ENCODE measurements around the gene ANGPTL5.

DNA sequence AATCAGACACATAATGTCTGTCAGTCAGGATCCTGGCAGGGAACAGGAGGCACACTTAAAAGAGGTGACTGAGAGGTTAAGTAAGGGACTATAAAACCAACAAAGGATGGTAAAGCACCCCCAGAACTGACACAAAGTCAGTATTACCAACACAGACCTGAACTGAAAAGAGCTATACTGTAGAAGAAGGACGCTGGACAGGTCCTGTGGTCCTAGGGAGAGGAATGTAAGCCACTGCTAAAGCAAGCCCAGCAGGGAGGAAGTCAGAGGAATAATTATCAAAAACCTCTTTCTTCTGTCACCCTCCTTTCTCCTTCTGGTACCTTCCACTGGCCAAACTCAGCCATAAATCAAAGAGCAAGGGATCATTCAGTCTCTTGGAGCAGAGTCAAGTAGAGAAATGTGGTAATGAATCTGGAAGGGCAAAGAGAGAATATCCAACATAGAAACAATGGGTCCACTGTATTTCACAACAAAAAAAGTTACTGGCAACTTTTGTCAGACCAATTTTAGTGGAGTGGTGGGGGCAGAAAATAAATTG lies 33.4 kb upstream of the ANGPTL5 start:
- TF ChIP-seq POLR2AphosphoS5 (IDR thresholded peaks at IDR 0.05; ENCODE audit: low read depth, low read length) = no peak
- TF ChIP-seq EZH2phosphoT487 (IDR thresholded peaks at IDR 0.05; ENCODE audit: borderline replicate concordance, low read depth) = no peak
- TF ChIP-seq, protein P1, sequence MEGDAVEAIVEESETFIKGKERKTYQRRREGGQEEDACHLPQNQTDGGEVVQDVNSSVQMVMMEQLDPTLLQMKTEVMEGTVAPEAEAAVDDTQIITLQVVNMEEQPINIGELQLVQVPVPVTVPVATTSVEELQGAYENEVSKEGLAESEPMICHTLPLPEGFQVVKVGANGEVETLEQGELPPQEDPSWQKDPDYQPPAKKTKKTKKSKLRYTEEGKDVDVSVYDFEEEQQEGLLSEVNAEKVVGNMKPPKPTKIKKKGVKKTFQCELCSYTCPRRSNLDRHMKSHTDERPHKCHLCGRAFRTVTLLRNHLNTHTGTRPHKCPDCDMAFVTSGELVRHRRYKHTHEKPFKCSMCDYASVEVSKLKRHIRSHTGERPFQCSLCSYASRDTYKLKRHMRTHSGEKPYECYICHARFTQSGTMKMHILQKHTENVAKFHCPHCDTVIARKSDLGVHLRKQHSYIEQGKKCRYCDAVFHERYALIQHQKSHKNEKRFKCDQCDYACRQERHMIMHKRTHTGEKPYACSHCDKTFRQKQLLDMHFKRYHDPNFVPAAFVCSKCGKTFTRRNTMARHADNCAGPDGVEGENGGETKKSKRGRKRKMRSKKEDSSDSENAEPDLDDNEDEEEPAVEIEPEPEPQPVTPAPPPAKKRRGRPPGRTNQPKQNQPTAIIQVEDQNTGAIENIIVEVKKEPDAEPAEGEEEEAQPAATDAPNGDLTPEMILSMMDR (IDR thresholded peaks at IDR 0.05) = no peak
- TF ChIP-seq, protein P2, sequence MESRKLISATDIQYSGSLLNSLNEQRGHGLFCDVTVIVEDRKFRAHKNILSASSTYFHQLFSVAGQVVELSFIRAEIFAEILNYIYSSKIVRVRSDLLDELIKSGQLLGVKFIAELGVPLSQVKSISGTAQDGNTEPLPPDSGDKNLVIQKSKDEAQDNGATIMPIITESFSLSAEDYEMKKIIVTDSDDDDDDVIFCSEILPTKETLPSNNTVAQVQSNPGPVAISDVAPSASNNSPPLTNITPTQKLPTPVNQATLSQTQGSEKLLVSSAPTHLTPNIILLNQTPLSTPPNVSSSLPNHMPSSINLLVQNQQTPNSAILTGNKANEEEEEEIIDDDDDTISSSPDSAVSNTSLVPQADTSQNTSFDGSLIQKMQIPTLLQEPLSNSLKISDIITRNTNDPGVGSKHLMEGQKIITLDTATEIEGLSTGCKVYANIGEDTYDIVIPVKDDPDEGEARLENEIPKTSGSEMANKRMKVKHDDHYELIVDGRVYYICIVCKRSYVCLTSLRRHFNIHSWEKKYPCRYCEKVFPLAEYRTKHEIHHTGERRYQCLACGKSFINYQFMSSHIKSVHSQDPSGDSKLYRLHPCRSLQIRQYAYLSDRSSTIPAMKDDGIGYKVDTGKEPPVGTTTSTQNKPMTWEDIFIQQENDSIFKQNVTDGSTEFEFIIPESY (IDR thresholded peaks at IDR 0.05; ENCODE audit: borderline replicate concordance, low read depth) = no peak
- no peak for TF ChIP-seq SIN3A (IDR thresholded peaks at IDR 0.05; ENCODE audit: borderline replicate concordance, low read depth, low read length)
- TF ChIP-seq TAF1 (IDR thresholded peaks at IDR 0.05; ENCODE audit: borderline replicate concordance, low read depth, low read length) = no peak
- no peak for TF ChIP-seq MXI1 (IDR thresholded peaks at IDR 0.05; ENCODE audit: low read depth, low read length)
- TF ChIP-seq RFX5 (IDR thresholded peaks at IDR 0.05; ENCODE audit: low read length) = no peak
- TF ChIP-seq, protein P3, sequence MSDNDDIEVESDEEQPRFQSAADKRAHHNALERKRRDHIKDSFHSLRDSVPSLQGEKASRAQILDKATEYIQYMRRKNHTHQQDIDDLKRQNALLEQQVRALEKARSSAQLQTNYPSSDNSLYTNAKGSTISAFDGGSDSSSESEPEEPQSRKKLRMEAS (IDR thresholded peaks at IDR 0.05; ENCODE audit: low read depth) = no peak
- no peak for TF ChIP-seq GABPA (IDR thresholded peaks at IDR 0.05; ENCODE audit: low read depth)
- TF ChIP-seq EP300 (IDR thresholded peaks at IDR 0.05; ENCODE audit: borderline replicate concordance in 1 of 2, low read depth in 1 of 2, low read length in 1 of 2) = no peak
- no peak for TF ChIP-seq YY1 (IDR thresholded peaks at IDR 0.05; ENCODE audit: low read depth)
- no peak for TF ChIP-seq RAD21 (IDR thresholded peaks at IDR 0.05; ENCODE audit: low read length)

Measured in SK-N-SH (cell line).